ENCODE results near the gene CLDN34.

CLDN34 gene

GRCh38 chrX:9983441-9983840 is 16.3 kb downstream of the CLDN34 start:
- no peak for DNase-seq

GRCh38 chrX:9983846-9984245 is 16.7 kb downstream of the CLDN34 start:
- no peak for DNase-seq

DNA sequence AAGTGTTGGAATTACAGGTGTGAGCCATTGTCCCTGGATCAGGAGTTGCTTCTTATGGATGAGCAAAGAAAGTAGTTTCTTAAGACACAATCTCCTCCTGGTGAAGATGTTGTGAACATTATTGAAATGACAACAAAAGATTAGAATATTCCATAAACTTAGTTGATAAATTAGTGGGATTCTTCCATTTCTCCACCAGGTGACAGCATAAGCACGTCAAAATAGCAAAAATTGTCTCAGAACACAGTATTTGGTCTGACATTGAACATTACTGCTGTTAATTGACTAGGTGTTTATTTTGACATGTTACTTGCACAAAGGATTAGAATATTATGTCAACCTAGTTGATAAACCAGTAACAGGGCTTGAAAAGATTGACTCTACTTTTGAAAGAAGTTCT is 21.6 kb downstream of the CLDN34 start:
- peak; percentile 27 for DNase-seq

GRCh38 chrX:9992061-9992460 is 24.9 kb downstream of the CLDN34 start:
- DNase-seq: no peak

- no peak for DNase-seq
Observed at GRCh38 chrX:9992724-9993123, 25.6 kb downstream of the CLDN34 start.

GRCh38 chrX:9995855-9996339 is 28.7 kb downstream of the CLDN34 start:
- peak; percentile 77 for DNase-seq

DNA sequence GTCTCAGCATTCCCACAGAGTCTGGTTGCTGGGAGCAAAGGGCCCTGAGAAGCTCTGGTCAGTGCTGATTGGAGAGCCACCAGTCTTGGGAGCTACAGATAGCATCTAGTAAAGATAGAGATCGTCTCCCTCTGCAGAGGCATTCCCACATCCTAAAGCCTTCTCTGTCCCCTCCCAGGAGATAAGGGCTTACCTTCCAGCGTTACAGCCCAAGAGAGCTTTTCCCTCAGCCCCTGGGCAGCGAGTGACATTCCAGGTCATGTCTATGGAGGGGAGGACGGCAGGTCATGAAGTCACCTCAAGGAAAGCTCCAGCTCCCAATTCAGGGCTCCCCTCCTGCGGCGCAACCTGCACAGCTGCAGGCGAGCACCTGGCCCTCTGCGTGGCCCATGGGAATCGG is 29.9 kb downstream of the CLDN34 start:
- no peak for DNase-seq

DNA sequence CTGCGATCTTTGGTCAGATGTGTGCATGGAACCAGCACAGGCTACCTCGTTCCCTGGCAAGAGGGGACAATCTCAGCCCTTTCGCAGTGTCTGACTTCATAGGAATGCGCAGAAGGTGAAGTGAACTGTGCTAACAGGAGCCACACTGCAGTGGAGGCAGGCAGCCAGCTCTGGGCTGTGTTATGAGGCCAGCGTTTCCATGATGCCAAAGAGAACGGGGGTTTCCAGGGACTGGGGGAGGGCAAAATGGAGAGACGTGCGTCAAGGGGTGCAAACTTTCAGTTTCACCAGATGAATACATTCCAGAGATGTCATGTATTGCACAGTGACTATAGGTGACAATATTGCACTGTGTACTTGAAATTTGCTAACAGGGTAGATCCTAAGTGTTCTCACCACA is 30.4 kb downstream of the CLDN34 start:
- DNase-seq: peak; percentile 34

- DNase-seq: no peak
Observed at GRCh38 chrX:10001496-10001895, 34.3 kb downstream of the CLDN34 start.

GRCh38 chrX:10004832-10005475 is 37.8 kb downstream of the CLDN34 start:
- no peak for DNase-seq

GRCh38 chrX:10006086-10006485 is 38.9 kb downstream of the CLDN34 start:
- no peak for DNase-seq

DNA sequence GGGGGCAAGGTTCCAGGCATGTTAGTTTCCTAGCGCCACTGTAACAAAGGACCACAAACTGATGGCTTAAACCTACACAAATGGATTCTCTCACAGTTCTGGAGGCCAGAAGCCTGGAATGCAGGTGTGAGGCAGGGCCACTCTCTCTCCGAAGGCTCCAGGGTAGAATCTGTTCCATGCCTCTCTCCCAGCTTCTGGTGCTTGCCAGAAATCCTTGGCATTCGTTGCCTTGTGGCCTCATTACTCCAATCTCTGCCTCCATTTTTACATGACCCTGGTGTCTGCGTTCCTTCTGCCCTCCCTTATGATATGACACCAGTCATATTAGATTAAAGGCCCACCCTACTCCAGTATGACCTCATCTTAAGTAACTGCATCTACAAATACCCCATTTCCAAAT is 39.6 kb downstream of the CLDN34 start:
- no peak for DNase-seq

DNA sequence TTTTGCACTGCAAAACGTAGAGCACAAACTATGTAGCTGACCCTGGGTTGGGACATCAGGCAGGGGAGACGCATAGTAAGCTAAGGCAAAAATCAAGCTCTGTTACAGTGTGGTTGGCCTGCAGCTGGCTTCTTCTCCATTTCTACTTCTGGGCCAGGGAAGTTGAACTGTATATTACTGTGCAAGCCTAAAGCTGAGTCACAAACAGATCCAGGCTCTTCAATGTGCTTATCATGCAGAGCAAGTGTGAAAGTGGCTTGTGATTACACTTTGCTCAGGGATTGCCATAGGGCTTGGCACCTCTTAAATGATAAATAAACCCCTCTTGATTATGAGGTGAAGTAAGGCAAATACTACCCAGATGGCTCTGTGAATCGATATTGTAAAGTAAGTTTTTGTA is 40.5 kb downstream of the CLDN34 start:
- DNase-seq: no peak

GRCh38 chrX:10008483-10009056 is 41.4 kb downstream of the CLDN34 start:
- DNase-seq: no peak

GRCh38 chrX:10009741-10010140 is 42.6 kb downstream of the CLDN34 start:
- DNase-seq: no peak

- no peak for DNase-seq
Observed at GRCh38 chrX:10010686-10011085, 43.5 kb downstream of the CLDN34 start.

GRCh38 chrX:10011261-10011931 is 44.2 kb downstream of the CLDN34 start:
- peak; percentile 50 for DNase-seq

- DNase-seq: no peak
Observed at GRCh38 chrX:10011991-10012390, 44.8 kb downstream of the CLDN34 start.

DNA sequence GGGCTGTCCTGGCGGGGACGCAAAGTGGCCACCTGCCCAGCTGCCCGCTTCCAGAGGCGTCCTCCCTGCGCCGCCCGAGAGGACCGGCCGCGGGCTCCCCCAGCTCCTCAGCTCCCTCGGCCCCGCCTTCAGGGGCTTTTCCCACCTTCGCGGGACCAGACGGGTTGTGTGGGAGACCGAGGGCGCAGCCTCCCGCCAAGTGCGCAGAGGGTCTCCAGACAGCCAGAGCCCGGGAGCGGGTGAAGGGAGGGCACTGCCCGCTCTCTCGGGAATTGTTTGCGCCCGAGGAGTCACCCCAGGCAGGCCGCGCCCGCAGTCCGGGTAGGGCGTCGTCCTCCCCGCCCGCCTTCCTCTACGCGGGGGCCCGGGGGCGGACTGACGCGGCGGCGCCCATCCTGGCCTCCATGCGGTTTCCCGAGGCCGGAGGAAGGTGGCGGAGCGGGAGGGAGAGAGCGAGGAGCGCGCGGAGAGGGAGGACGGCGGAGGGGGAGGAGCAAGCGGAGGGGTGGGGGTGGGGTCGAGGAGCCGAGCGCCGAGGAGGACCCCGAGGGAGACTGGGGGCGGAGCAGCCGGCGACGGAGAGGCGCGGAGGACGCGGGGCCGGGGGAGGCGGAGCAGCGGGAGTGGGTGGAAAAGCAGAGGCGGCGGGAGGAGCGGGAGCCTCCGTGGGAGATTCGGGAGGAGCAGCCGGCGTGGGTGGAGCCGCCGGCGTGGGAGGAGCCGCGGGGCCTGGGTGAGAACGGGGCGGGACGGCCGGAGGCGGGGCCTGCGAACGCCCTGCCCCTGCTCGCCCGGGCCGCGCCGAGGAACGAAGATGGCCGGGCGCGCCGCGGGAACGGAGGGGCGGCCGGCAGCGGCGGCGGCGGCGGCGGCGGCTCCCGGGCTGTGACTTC is 47.5 kb downstream of the CLDN34 start:
- DNase-seq: peak; percentile 80

DNA sequence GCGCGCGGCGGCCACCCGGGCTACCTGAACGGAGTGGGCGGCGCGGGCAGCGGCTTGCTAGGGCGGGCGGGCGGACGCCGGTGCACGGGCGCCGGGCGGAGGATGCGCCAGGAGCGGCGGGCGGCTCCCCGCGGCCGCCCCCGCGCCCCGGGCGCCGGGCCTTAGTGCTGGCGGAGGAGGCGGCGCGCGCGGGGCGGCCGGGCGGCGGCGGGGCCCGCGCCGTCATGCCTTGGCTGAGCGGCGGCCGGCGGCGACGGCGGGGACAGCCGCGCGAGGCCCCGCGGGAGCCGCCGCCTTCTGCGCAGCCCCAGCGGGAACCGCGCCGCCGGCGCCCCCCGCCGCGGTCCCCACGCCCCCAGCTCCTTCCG is 48.2 kb downstream of the CLDN34 start:
- no peak for DNase-seq

DNA sequence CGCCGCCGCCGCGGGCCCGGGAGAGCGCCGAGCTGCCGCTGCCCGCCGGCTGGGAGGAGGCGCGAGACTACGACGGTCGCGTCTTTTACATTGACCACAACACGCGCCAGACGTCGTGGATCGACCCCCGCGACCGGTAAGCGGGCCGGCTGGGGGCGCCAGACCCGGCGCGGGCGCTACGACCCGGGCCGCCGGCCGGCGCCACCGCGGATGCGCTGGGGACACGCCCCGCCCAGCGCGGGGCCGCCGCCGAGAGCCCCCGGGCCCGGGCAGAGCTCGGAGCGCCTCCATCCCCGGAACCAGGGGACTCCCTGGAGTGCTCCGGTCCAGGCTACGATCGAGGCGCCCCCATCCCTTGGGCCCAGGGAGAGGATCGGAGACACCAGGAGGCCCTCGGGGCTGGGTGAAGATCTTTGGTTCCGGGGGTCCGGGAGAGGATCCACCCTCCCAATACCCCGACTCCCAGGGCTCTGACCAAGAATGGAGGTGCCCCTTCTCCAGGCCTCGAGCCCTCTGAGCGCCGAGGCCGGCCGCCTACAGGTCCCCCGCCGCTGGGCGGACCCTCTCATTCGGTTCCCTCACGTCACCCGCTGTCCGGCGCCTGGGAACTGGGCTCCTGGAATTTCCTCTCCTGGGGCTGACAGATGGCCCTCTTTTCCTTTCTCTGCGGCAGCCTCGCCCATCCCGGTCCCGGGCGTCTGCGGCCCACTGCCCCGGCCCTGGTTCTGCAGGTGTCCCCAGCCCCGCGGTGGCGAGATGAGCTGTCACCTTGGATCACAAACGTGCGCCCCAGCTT is 48.8 kb downstream of the CLDN34 start:
- DNase-seq: peak; percentile 20

- DNase-seq: no peak
Observed at GRCh38 chrX:10016519-10017132, 49.5 kb downstream of the CLDN34 start.

Data from CD4-positive, alpha-beta T cell treated with Interleukin-17A for 1 hour (primary cell).